LNCAP (cell line): Measurements from ENCODE around the gene ELK4.

Experiments used
- TF ChIP-seq, protein P1 (sequence below): fragments of 450-650 bp; IDR thresholded peaks from 2 replicates; pipeline ENCODE4 v1.5.1; 2017; ENCODE audit warnings: mild to moderate bottlenecking

ELK4 gene

DNA sequence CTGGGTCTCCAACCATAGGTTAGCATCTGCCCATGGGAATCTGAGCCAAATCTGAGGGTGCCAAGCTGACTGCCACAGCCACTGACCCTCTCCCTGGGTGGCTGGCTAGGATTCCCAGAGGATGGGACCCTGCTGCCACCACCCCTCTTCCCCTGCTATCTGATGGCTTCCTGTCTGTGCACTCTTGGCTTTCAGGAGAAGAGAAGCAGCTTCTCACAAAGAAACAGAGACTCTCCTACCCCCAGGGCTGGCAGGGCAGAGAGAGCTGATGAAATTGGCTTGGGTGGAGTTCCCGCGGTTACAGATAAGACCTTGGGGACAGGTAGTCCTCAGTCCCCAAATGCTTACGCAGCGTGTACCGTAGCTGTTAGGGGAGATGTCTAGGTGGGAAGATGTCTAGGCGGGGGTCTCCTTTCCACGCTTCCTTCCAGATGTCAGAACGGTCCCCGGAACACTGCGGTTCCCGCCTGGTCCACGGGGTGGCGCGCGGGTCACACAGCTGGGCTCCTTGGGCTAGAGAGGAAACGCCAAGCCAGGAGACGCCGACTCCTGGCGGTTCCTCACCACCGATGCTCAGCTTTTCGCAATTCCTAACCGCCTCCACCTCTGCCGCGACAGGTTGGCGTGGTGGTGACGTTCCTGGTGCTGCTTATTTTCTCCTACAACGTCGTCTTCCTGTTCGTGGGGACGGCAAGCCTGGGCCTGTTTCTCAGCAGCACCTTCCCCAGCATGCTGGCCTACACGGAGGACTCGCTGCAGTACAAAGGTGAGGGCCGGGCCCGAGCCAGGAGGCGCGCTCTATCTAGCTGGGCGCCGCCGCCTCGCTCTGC, 40.1 kb downstream of the ELK4 start:
- TF ChIP-seq, protein P1, sequence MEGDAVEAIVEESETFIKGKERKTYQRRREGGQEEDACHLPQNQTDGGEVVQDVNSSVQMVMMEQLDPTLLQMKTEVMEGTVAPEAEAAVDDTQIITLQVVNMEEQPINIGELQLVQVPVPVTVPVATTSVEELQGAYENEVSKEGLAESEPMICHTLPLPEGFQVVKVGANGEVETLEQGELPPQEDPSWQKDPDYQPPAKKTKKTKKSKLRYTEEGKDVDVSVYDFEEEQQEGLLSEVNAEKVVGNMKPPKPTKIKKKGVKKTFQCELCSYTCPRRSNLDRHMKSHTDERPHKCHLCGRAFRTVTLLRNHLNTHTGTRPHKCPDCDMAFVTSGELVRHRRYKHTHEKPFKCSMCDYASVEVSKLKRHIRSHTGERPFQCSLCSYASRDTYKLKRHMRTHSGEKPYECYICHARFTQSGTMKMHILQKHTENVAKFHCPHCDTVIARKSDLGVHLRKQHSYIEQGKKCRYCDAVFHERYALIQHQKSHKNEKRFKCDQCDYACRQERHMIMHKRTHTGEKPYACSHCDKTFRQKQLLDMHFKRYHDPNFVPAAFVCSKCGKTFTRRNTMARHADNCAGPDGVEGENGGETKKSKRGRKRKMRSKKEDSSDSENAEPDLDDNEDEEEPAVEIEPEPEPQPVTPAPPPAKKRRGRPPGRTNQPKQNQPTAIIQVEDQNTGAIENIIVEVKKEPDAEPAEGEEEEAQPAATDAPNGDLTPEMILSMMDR: peak; percentile 99

DNA sequence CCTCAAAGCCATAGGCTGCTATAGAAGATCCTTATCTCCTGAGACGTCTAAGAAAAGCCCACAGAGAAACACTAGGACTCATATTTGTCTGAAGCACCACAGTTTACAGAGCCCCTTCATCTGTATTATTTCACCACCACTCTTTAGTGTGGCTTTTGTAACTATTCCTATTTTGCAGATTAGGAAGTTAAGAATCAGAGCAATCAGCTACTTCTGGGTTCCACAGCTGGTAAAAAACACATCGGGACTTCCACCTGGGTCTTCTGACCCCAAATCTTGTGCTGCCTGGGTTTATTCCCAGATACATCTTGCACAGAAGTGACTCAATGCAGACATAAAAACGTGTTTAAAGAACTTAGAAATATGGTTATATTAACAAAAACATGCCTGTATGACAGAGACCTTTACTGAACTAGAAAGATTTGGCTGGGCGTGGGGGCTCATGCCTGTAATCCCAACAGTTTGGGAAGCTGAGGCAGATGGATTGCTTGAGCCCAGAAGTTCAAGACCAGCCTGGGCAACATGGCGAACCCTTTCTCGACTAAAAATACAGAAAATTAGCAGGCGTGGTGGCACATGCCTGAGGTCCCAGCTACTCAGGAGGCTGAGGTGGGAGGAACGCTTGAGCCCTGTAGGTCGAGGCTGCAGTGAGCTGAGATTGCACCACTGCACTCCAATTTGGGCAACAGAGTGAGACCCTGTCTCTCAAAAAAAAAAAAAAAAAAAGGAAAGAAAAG, 40.9 kb downstream of the ELK4 start:
- TF ChIP-seq, protein P1: no peak

DNA sequence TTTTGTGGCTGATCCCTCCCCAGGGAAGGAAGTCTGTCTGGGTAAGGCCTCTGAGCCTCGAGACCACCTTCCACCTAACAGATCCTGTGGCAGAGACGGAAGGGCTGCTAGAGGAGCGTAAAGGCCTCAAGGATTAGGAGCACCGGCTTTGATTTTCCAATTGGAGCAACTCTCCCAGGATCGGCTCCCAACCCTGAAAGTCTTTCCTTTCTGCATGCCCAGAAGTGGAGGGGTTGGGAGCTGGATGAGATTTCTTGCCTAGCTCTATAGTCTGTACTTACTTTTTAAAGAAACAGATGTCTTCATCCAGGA, 41.4 kb downstream of the ELK4 start:
- TF ChIP-seq, protein P1: no peak

DNA sequence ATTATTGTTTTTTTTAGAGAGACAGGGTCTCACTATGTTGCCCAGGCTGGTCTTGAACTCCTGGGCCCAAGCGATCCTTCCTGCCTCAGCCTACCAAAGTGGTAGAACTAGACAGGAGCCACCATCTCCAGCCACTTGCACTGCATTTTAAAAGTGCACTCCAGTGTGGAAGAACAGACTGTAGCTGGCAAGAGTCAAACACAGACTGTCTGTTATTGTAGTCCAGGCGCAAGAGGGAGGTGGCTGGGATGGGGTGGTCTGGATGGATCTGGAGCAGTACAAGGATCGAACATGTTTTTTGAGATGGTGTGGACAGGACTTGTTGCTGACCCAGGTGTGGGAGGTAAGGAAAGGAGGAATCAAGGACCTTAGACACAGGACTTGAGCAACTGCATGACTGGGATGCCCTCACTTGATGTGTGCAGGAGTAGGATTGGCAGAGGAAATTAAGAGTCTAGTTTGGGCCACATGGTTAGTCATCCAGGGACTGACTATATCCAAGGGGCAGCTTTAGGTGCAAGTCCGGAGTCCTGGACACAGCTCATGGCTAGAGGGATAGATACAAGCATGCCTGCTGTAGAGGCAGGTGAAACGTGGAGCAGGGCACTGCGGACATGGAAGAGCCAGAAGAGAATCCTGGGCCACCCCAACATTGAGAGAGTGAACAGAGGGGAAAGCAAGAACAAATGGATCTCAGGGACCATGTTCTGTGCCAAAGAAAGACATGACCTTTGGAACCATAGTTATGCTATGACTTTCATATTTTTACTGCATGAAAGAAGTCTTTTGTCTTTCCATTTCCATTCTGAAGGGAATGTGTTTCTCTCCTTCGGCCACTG, 42.0 kb downstream of the ELK4 start:
- TF ChIP-seq, protein P1: no peak

DNA sequence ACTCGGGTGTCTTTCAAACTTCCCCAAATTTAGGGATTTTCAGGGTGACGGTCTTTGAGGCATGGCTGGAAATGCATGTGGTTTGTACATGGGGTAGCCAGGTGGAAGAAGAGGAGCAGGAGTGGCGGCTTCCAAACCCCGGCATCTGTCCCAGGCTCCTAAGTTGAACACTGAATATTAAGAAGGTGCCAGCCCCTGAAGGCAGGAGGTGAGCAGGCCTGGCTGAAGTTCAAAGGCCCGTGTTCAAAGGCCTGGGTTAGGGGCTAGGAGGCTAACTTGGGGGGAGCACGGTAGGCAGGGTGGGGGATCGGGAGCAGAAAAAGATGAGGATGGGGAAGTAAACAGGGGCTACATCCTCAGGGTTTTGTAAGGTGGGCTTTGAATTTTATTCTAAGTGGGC, 42.8 kb downstream of the ELK4 start:
- TF ChIP-seq, protein P1: no peak

DNA sequence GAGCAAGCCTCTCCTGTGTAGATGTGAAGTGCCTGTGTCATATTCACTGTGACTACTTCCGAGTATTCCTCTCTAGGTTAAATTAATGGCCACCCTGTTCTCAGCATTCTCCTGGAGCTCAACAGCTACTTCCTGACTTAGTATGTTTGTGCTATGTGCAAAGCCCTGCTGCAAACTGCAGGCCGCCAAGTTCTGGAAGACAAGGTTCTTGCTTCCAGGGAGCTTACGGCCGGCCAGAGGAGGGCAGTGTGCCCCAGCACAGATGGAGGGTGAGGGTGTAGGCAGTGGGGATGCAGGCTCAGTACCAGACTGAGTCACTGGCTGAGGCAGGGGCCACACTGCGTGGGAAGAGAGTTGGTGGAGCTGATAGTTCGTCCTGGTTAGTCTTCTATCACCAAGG, 43.2 kb downstream of the ELK4 start:
- TF ChIP-seq, protein P1: peak; percentile 59

DNA sequence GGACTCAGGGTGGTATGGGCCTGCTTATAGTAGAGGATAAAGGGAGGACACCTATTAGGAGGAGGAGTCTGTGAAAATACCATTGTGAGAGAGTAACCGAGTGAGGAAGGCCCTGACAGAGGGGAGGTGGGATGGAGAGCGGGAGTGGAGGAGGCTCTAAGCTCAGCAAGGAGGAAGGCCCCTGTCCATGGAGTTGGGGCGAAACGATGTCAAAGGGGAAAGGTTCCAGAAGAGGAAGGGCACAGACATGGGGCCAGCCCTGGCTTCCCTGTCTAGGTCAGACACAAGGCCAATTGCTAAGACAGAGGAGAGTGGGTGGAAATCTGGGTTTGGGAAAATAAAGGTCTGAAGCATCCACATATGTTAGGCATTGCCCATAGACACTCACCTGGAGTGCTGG, 44.2 kb downstream of the ELK4 start:
- TF ChIP-seq, protein P1: no peak
